Left colon (tissue), 2 donors: ENCODE results near the gene NAP1L4. TPM values are rescaled to one million over a fixed set of nuclear protein-coding genes. Genes with fewer than 3 reads are reported as not detected.
"Not testable (repeated sequence)": the region's sequence is repeated elsewhere in the genome, so short reads cannot be mapped to it uniquely, and the experiment has no call there.

Experiments used
- ATAC-seq: fragments of 200-7000 bp; cut with Tn5 transposase; one replicate; pipeline ENCODE4 v1.9.1; 2020; ENCODE audit warnings: mild to moderate bottlenecking, moderate library complexity
- DNase-seq, 2 donors: peaks; one replicate each; pipeline ENCODE4 v3.0.0-alpha.2; 2020
- intact Hi-C, 2 donors: fragments of 100-400 bp; cut with DNase I in 1 of 2; cut with micrococcal nuclease in 1 of 2; formaldehyde crosslinking; loops; one replicate each; pipeline versions ENCODE4 v1.11.2 to v1.14.0; 2022; cut with DNase I, micrococcal nuclease
- total RNA-seq, 2 donors: library from RNA; stranded (reverse); fragmentation: NEBNext Ultra II Directional; extraction: Animal tissue kit (Norgen Biotek cat#: 25700); gene quantifications; one replicate each; pipeline ENCODE4 v1.2.1, GENCODE V29; 2021
- donor health status: DM: no; HTN: no; CAD: no.
- donor health status: DM: yes; HTN: yes; CAD: no.

The NAP1L4 gene
- total RNA-seq, 2 donors from 2014 or later: 88.8 to 103 TPM

DNA sequence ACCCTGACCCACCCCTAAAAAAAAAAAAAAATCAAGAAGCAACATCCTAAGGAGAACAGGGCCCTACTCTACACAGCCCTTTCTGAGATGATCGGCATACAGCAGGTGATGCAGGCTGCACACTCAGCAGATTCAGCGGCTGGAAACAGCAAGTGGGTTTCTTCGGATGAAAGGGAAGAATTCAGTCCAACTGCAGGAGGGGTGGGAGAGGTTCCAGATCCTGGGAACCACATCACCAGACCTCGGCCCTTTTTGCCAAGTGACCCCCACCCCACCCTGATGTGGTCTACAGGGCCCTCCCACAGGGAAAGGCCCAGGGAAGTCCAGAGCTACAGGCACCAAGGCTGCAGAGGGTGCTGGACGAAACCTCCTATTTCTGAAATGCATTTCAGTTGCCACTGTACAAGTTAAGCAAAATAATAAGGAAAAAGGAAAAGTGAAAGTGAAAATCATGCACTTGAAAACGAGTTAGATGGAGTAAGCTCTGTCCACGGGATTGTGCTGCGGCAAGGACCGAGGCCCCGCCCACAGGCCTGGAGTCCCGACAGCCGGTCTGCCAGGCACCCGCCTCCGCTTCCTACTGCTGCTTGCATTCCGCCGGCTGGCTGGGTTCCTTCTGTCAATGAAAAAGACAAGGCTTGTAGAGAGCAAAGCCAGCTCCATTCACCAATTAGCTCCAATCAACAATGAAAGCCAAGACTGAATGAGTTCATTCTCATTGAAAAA is 46.9 kb downstream of the NAP1L4 start:
- DNase-seq (peak; percentile 89 to 91), ATAC-seq (peak; percentile 54)
- intact Hi-C loops: no loop called here

DNA sequence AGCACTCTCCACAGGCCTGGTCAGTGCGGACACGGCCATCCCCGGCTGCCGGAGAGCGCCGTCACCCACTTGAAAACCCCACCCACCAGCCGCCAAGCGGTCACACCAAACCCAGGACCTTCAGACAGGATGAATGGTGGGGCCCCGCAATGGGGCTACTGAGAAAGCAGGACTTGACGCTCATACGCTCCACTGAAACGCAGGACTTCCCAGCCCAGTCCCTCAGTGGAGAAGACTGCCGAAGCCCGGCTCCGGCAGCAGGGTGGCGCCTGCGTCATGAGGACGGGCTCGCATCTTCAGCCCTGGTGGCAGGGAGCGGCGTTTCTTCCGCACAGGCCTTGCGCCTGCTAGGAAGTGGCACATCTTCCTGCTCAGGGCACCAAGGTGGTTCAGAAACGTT is 47.6 kb downstream of the NAP1L4 start:
- no peak for DNase-seq
- intact Hi-C loops: no loop called here
- no peak for ATAC-seq

DNA sequence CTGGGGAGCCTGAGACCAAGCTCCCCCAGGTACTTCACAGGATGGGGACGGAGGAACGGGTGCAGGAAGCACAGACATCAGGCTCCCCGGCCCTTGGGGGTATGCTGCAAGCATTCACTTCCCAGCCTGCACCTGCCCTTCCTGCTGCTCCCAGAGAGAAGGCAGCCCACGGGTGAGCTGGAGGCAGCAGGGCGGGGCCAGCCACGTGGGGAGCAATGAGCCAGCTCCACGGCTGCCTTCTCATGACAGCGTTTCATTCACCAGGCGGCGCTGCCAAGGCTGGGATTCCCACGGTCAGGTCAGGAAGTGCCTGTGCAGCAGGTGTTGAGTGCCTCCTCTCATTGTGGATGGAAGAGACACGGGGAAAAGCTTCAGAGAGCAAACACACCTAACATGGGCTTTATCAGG is 48.4 kb downstream of the NAP1L4 start:
- ATAC-seq: peak; percentile 57

DNA sequence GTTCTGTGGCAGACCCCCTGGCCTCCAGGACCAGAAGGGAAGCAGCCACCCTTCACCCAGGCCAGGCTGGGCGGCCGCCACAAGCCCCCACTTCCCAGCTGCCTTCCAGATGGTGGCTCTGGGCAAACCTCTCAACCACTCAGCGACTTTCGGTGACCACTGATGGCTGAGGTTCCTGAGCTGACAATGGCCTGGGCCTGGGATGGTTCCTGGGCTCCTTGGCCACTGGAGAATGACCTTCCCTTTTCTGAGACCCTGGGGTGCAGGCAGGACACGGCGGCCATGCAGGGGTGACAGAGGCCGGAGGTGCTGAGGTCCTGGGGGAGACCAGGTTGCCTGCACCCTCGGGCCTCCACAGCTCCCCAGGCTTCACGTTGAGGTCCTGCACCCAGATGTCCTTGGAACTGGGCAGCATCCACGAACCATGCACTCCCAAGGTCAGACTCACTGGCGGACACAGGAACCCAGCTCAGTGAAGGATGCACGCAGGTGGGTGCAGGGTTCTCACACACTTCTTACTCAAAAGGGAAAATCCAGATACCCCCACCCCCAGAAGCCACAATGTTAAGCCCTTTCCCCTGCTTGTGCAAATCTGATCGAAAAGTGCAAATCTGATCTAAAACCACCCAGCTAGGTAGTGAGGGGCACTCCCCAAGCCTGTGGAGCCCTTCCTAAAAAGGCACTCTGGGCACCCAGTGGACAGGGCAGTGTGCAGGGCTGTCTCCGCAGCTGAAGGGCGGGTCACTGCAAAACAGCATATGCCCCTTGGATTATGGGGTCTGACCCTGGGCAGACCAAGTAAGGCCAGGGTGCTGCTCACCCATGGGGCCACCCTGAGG is 49.0 kb downstream of the NAP1L4 start:
- no peak for DNase-seq
- no peak for ATAC-seq
- intact Hi-C loops: no loop called here

More for the DNA sequence above, 48.4 kb downstream of the NAP1L4 start:
- DNase-seq: peak; percentile 75 to 79
- intact Hi-C loops: no loop called here

DNA sequence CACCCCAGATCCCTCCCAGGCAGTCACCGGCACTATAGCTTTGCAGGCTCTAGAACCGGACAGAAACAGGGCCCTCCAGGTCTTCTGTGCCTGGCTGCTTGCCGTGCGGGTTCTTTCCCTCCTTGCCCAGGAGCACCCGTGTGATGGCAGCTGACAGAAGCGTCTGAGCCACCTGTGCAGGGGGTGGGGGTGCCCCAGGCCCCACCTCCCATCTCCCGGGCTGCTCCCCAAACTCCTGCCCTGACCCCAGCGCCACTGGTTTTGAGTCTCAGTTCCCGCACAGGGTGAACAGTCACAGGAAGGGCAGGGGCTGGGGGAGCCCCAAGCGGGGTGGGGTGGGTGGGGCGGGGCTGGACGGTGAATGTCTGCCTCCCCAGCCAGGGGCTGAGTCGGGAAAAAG is 49.7 kb downstream of the NAP1L4 start:
- no peak for DNase-seq
- ATAC-seq: no peak
- intact Hi-C loops: no loop called here

DNA sequence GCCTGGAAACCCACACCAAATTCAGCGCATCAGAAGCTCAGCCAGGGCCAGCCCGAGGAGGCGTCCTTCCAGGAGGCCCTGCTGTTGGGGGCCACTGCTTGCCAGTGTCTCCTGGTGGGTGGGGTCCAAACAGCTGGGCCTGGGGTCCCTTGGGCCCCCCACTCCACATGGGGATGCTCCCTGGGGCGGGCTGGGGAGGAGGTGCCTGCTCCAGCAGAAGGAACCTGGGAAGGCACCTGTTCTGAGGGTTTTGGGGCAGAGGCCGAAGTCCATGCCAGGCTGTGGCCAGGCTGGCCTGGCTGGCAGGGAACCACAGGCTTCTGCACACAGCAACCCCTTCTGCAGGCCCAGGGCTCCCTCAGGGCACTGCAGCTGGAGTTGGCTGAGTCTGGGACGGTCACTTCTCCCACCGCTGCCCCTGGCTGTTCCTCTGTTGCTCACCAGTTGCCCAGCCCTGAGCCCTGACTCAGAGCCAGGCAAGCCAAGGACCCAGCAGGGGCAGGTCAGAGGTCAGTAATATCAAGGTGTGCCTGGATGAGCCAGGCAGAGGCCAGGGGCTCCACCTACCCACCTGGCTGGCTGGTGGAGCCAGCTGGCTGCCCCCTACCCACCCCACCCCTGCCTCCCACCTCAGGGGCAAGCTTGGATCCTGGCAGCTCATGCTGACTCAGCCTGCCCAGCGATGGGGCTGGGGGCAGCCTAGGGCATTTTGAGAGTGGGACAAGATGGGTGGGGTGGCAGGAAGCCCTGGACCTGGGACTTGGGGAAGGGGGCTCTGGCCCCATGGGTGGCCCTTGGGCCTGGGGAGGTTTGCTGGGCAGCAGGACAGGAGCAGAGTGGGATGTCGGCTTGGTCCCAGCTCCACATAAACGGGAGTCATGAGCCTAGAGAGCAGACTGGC is 51.0 kb downstream of the NAP1L4 start:
- ATAC-seq: peak; percentile 64
- intact Hi-C loops: no loop called here
- peak; percentile 75 for DNase-seq

DNA sequence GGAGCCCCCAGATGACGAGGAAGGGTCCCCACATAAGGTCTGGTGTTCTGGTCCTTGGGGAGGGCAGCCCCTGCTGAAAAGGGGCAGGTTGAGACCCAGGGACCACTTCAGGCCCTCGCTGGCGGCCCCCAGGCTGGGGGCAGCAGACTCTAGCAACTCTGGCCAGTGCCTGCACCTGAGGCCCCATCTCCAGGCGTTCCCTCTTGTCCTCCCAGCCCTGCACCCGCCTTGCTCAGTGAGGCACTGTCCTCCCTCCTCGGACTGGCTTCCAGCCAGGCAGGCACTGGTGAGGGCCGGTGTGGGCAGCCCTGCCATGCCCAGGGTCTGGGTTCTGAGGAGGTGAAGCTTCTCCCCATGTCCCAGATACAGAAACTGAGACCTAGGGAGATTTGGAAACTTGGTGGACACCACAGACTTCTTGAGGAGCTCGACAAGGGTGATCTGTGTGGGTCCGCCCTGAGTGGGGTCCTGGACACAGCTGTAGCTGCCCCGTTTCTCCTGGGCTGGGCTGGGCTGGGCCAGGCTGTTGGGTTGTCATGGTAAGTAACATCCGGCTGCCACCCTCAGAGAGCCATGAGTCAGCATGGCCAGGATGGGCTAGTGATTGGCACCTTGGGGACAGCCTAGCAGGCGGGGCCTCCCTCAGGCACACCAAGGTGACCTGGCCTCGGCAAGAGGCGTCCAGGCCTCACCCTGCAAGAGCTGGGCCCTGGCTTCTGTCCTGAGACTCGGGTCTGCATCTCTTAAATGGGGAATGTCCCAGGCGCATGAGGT is 51.8 kb downstream of the NAP1L4 start:
- DNase-seq: peak; percentile 65 to 91
- intact Hi-C loops: no loop called here
- ATAC-seq: peak; percentile 71

DNA sequence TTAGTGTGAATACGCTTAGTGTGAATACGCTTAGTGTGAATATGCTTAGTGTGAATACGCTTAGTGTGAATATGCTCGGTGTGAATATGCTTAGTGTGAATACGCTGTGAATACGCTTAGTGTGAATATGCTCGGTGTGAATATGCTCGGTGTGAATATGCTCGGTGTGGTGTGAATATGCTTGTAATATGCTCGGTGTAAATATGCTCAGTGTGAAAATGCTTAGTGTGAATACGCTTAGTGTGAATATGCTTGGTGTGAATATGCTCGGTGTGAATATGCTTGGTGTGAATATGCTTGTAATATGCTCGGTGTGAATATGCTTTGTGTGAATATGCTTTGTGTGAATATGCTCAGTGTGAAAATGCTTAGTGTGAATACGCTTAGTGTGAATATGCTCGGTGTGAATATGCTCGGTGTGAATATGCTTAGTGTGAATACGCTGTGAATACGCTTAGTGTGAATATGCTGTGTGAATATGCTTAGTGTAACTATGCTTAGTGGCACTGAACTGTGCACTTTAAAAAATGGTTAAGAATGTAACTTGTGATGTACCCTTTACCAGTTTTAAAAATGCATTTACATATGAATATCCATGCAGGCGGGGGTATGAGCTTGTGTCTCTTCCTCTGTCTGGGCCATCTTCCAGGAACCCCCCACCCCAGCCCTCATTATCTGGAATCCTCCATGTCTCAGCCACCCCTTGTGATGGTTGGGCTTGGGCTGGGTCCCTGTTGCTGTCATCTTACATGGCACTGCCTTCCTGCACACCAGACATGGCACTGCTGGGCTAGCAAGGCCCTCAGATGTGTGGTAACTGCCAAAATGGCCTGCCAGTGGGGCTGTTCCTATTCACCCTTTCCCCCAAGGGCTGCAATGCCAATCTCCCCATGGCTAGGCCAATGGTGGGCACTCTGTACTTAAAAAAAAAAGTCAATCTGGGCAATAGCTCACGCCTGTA is 53.4 kb downstream of the NAP1L4 start:
- ATAC-seq, DNase-seq, intact Hi-C loops: not testable (repeated sequence)

DNA sequence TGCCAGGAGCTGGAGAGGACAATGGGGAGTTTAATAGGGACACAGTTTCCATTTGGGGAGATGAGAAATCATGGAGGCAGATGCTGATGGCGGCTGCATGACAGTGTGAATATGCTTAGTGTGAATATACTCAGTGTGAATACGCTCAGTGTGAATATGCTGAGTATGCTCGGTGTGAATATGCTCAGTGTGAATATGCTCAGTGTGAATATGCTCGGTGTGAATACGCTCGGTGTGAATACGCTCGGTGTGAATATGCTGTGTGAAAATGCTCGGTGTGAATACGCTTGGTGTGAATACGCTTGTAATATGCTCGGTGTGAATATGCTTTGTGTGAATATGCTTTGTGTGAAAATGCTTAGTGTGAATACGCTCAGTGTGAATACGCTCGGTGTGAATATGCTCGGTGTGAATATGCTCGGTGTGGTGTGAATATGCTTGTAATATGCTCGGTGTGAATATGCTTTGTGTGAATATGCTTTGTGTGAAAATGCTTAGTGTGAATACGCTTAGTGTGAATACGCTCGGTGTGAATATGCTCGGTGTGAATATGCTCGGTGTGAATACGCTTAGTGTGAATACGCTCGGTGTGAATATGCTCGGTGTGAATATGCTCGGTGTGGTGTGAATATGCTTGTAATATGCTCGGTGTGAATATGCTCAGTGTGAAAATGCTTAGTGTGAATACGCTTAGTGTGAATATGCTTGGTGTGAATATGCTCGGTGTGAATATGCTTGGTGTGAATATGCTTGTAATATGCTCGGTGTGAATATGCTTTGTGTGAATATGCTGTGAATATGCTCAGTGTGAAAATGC is 54.3 kb downstream of the NAP1L4 start:
- not testable (repeated sequence) for ATAC-seq

DNA sequence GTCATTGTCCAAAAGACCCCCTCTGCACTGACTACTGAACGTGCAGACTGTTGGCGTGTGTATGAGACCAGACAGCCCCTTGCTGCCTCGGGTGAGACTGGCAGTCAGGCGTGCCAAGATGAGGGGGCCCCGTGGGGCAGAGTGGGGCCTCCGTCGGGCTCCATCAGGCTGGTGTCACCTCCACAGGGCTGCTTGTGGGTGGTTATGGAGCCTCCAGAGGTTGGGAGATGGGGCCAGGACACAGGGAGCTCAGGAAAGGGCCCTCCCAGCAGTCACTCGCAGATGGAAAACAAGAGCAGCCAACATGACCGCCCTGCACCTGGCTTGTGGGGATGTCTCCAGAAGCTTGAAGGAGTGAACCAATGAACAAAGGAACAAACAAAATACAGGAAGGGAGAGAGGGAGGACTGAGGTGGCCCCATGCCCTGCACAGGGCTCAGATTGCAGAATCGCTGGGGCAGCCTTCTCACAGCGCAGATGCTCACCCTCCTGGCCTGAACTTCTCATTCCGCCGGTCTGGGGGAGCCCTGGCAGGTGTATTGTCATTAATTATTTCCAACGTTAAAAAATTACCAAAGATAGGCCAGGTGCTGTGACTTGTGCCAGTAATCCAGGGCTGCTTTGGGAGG is 57.4 kb downstream of the NAP1L4 start:
- intact Hi-C loops: no loop called here
- ATAC-seq: no peak
- peak in 1 of 2 donors; percentile 27 for DNase-seq

More for the DNA sequence above, 54.3 kb downstream of the NAP1L4 start:
- intact Hi-C loops, DNase-seq: not testable (repeated sequence)

DNA sequence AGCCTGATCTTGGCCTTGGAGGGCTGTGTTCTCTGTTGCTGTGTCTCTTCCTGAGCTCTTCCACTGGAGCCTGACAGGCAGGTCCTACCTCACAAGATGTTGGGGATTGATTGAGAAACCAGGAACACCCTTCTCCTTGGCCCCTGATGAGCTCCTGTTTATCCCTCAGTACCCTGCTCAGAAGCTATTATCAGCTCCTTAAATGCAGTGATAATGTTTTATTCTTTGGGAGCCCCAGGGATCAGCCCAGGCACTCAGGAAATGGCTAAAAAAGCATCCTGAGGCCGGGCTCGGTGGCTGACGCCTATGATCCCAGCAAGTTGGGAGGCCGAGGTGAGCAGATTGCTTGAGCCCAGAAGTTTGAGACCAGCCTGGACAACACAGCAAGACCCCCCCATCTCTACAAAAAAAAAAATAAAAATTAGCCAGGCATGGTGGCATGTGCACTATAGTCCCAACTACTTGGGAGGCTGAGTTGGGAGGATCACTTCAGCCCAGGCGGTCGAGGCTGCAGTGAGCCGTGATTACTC is 58.0 kb downstream of the NAP1L4 start:
- intact Hi-C loops: no loop called here
- ATAC-seq (no peak), DNase-seq (no peak)

DNA sequence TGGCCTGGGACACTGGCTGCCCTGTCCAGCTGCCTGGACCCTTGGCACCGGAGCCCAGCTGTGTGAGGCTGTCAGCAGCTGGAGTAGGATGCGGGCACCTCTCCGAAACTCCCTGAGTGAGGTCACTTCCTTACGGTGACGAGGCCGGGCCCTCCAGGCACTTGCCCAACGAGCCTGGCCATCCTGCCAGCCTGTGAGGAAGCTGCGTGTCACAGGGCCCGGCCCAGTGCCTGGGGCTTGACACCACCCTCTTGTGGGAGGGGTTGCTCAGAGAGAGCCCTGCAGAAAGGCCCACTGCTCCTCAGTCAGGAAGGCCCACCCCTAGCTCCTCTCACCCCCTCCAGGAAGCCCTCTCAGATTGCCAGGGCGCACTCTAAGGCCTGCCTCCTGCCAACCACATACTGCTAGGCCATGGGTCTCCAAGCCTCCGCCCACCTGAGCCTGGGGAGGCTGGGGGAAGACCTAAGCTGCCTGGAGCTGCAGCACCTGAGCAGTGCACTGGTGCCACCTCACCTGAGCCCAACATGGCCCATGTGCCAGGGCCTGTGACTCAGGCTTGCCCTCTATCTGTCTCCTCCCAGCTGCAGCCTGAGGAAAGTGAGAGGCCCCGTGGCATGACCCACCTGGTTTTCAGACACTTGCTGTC is 58.6 kb downstream of the NAP1L4 start:
- intact Hi-C loops: no loop called here
- peak; percentile 76 to 89 for DNase-seq
- peak; percentile 33 for ATAC-seq

DNA sequence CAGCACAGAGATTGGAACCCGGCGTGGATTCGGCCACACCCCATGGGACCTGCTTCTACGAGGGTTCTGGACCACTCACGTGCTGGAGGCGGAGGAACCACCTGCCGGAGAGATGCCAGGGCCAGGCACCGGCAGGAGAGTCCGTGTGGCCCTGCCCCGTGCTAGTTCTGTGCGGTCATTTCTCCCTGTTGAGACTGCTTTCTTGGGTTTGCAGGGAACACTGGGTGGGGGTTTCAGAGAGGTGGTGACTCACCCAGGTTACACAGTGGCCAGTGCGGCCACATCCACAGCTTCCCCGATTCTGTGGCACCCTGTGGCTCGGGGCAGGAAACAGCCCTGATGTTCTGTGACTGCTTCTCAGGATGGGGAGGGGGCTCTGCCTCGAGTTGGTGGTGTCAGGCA is 59.3 kb downstream of the NAP1L4 start:
- peak in 1 of 2 donors; percentile 31 for DNase-seq
- ATAC-seq: no peak
- intact Hi-C loops: no loop called here

DNA sequence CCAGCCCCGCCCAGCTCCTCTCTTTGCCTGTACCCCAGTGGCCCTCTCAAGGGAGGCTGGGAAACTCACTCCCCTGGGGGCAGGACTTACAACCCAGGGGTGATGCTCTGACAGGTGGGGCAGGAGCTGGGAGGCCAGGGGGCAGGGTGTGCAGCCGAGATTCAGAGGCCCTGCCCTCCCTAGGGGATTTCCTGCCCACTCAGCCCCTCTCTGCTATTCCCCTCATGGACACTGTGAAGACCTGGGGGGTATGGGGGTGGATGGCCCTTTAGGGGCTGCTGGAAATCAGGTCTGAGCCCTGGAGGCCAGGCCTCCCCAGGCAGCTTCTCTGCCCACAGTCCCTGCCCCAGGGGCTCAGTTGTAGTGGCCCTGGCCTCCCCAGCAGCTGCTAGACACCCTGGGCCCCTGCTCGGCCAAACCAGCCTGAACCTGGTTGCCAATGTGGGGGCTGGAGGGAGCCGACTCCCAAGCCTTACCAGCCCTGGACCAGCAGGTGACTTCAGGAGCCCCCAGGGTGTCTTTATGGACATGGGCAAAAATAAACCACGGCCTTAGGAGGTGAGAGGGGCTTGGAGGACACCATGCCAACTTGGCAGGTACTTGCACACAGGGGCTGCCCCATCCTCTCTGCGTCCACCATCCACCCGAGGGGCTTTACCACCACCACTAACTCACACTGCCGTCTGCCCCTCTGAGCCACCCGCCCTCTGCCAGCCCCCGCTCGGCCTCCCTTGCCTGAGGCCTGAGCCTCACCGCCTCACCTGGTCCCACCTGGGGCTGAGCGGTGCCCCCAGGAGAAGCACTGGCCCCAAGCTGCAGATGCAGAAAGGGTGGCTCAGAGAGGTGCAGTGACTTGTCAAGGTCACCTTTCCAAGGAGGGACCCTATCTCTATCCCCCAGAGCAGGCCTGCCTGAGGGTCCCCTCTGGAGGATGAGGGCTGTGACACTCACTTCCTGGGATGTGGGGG is 60.1 kb downstream of the NAP1L4 start:
- intact Hi-C loops: no loop called here
- DNase-seq (peak in 1 of 2 donors; percentile 33), ATAC-seq (no peak)
